Adipose tissue (tissue), 3 donors: ENCODE data around the gene LGR6. TPM values are rescaled to one million over a fixed set of nuclear protein-coding genes. Genes with fewer than 3 reads are reported as not detected.

ENCODE experiments used
- H3K27ac ChIP-seq: one replicate; pipeline ENCODE4 v1.5.1; 2013; ENCODE audit warnings: low read depth, low read length
- WGBS, 3 donors: extraction: QIAGEN DNeasy Blood & Tissue Kit; methylation state at CpG; one replicate each; pipeline ENCODE4 v1.1.7; 2013; 5-methylcytosine and 5-hydroxymethylcytosine counted together
- polyA plus RNA-seq, 3 donors: library from polyadenylated mRNA; stranded (reverse); fragments of 200-250 nt; gene quantifications; one replicate each; pipeline ENCODE4 v1.2.3, GENCODE V29; 2013
- donor health status: healthy with polysubstance abuse.
- donor health status: Bipolar disorder and iron deficiency.
- donor health status: healthy.

The LGR6 gene
- polyA plus RNA-seq, 3 donors = 0.05 to 1.0 (median 0.28) TPM

DNA sequence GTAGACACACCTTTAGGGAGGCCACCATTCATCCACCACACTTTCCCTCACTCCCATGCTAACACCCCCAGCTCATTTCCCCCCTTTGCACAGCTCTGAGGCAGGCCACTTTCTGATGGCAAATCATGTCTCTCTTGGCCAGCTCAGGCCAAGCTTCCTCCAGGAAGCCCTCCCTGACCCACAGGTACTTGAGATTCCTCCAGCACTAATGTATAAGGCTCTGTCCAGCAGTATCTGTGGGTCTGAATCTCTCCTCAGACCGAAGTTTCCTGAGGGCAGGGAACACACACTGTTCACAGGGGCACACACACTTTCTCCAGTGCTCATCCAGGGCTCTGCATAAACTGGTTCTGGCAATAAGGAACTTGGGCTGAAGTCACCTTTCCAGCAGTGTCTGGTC, 19.2 kb downstream of the LGR6 start:
- WGBS, 3 donors = 64 to 86% (median 80%) methylated on average over 1 of the region's 1 CpG
- H3K27ac ChIP-seq = no peak overlapping the region

GRCh38 chr1:202213361-202214088, 19.9 kb downstream of the LGR6 start:
- WGBS, 3 donors = 26 to 37% (median 34%) methylated on average over 8 of the region's 8 CpGs
- no peak overlapping the region for H3K27ac ChIP-seq

DNA sequence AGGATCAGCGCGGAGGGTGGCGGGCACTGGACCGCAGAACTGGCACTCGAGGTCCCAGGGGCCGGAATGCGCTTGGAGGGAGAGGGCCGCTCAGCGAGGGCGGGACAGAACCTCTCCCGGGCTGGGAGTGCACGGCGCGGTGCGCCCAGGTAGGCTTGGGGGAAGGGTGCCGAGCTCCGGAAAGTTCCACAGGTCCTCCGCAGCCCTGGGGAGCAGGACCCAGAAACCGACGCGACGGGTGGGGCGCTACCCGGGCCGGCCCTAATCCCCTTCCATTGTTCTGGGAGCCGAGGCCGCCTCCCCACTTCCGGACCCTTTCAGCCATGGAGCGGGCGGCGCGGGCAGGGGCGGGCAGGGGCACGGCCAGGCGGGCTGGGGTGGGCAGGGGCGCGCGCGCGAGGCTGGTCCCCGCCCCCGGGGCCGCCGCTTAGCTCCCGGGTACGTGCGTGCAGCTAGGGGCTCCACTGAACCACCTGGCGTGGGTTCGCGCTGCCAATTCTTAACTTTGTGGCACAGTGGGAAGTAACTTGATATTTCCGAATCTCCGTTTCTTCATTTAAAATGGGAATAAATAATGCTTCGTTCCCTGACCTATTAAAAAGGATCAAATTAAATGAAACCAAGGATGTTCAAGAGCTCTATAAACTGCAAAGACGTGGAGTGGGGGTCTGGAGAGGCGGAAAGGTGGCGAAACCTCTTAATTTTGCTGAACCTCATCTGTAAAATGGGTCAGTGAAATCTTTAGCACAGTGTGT, 20.7 kb downstream of the LGR6 start:
- no peak overlapping the region for H3K27ac ChIP-seq
- 4 to 6% (median 5%) methylated on average over 48 to 56 of the region's 56 CpGs for WGBS, 3 donors

DNA sequence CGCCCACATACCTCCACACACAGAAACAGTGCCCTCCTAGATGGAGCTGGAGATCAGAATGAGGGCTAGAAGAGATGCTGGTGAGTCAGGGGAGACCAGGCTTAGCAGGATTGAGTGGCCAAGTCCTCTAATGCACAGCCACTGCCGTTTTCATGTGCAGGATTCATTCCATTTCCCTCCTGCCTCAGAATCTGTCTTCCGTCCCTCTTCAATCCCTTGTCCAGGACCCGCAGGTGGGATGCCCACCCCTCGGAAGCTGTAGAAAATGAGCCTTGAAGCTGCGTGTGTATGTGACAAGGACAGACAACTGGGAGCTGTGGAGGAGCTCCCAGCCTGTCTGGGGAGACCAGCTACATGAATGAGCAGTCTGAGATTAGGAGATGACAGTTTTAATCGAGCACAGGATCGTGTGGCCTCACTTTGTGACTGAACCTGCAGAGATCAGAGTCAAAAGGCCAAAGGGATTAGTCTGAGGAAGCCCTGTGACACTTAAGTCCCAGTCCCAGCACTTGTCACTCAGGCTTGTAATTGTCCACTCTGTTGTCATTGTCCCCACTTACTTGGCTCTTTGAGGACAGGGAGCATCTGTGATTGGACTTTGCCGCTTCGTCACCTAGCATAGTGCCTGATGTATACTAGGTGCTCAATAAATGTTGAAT, 22.0 kb downstream of the LGR6 start:
- H3K27ac ChIP-seq = no peak overlapping the region
- WGBS, 3 donors = 65 to 78% (median 74%) methylated on average over 10 of the region's 10 CpGs

DNA sequence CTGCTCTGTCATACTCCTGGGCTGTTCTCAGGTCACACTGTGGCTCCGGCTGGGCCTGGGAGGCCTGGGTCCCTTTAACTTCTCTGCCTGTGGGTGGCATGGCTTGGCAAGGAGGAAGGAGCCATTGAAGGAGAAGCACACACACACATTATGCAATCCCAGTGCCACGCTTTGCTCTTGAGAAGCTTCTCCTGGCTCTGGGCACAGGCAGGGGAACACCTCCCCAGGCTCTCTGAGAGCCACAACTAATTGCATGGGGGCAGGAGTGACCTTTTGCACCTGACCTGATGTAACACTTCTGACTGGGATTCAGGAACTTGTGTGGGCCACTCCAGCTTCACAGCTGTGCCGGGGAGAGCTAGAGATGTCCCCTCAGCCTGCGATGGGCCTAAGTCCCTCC, 23.1 kb downstream of the LGR6 start:
- 56 to 71% (median 58%) methylated on average over 4 of the region's 4 CpGs for WGBS, 3 donors
- no peak overlapping the region for H3K27ac ChIP-seq

DNA sequence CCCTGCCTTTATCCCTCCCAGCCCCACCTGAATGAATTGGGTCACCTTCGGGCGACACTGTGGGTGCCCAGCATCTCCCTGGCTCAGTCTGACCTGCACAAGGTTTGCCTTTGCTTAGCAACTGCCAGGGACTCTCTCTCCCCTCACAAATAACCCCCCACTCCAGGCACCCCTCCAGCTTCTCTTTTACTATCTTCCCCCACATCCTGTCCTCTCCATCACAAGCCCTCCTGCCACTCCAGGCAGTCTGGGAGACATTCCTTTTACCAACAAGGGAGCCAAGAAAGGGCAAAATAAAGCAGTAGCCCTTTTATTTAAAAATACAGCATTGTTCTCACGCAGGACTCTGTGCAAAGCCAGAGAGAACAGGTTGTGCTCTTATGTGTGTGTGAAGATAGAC, 23.9 kb downstream of the LGR6 start:
- WGBS, 3 donors = 66 to 90% (median 73%) methylated on average over 3 of the region's 3 CpGs
- no peak overlapping the region for H3K27ac ChIP-seq

GRCh38 chr1:202217951-202218350, 24.4 kb downstream of the LGR6 start:
- 91 to 96% (median 96%) methylated on average over 1 of the region's 1 CpG for WGBS, 3 donors
- no peak overlapping the region for H3K27ac ChIP-seq

GRCh38 chr1:202220733-202221132, 27.1 kb downstream of the LGR6 start:
- 78 to 87% (median 82%) methylated on average over 2 of the region's 2 CpGs for WGBS, 3 donors
- no peak overlapping the region for H3K27ac ChIP-seq

DNA sequence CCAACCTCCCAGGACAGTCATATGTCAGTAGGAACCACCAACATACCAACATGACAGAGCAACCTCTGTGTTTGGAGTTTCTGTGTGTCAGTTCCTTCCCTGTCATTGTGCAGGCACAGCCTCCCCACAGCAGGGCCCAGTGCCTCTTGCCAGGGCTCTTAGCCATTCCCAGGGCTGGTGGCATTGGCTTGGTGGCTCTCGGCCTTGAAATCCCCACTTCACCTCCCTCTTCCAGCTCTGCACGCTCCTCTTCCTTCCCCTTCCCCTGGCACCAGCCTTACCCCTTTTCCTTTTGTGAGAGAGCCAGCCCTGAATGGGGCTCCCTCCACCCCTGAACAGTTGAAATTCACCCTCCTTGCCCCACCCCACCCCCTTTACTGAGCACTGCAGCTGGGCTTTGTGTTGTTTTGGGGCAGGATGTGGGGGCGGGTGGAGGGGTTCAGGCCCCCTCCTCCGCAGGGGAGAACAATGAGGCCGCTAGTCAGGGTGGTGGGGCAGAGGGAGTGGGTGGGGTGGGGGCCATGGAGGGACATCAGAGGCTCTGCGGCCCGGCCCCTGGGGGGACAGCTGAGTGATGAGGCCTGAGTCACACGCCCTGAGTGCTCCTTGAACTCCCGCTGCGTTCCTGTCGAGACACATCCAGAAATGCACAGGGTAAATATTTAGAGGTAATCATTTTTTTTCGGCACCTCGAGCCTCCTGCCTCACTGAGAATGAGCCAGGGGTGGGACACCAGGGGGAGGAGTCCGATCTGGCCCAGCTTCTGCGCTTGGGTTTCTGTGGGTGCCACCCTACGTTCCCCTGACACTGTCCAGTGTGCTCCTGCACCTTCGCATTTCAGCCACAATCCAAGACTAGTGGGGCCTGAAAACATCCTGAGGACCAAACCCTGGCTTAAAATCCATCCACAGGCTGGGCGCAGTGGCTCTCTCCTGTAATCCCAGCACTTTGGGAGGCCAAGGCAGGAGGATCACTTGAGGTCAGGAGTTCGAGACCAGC, 28.6 kb downstream of the LGR6 start:
- 49 to 59% (median 54%) methylated on average over 19 of the region's 19 CpGs for WGBS, 3 donors
- no peak overlapping the region for H3K27ac ChIP-seq

- no peak overlapping the region for H3K27ac ChIP-seq
- WGBS, 3 donors = 74 to 87% (median 76%) methylated on average over 7 of the region's 7 CpGs
Measured at GRCh38 chr1:202223121-202223860, 29.7 kb downstream of the LGR6 start.

GRCh38 chr1:202224453-202224852, 30.9 kb downstream of the LGR6 start:
- WGBS, 3 donors = 75 to 86% (median 86%) methylated on average over 8 of the region's 8 CpGs

DNA sequence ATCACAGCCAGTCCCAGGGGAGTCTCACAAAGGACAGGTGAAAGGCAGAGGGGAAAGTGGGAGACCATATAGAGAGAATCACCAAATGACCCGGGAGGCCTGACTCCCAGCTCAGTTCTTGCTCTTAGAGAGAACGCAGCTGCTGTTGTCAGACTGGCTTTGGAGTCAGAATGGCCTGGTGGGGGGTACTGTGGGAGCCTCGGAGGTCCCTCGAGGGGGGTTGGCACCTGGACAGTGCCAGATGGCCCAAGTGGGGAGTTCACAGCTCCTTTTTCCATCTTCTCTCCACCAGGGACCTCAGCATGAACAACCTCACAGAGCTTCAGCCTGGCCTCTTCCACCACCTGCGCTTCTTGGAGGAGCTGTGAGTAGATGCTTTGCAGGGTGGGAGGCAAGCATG, 31.5 kb downstream of the LGR6 start:
- WGBS, 3 donors = 59 to 81% (median 74%) methylated on average over 5 of the region's 5 CpGs
- no peak overlapping the region for H3K27ac ChIP-seq

More at GRCh38 chr1:202224453-202224852, 30.9 kb downstream of the LGR6 start:
- H3K27ac ChIP-seq = no peak overlapping the region

DNA sequence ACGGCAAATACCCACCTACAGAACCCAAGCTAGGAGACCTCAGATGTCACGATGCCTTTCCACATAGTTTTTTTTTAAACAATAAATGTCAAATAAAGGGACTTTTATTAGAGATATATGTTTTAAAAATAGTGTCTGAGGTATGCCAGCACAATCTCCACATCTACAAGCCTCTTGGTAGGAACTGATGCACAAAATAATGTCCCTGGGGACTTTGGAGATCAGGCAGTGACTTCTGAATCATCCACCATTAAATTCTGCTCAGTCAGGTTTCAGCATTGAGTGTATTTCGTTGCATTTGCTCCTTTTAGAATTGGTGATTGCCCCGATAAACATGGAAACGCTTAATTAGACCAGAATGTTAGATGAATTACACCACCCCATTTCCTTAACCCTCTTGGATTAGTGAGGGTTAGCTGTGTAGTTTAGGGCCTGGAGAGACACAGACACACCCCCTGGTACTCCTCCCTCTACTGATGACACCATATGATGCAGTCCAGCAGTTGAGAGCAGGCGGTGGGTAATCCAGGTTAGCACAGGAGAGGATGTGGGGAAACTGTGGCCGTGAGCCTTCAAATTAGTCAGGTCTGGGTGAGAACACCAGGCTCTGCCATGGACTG, 33.6 kb downstream of the LGR6 start:
- no peak overlapping the region for H3K27ac ChIP-seq
- WGBS, 3 donors = 80 to 88% (median 83%) methylated on average over 7 of the region's 7 CpGs

DNA sequence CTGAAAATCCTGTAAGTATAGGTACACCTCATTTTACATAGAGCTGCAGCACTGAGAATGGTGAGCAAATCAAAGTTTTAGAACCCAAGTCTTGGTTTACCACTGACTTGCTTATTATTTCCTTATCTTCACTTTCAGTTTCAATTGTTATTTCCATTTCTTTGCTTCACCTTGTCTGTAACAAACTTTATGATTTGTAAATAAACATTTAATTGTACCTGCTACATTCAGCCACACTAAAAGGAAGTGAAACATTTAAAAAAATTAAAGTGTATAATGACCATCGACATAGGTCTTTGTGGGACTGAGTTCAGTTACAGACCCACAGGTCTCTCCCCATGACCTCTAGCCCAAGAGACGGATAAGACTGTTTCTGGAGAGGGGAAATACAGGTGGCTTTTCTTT, 34.4 kb downstream of the LGR6 start:
- H3K27ac ChIP-seq = no peak overlapping the region
- WGBS, 3 donors = 73 to 81% (median 76%) methylated on average over 2 of the region's 2 CpGs

DNA sequence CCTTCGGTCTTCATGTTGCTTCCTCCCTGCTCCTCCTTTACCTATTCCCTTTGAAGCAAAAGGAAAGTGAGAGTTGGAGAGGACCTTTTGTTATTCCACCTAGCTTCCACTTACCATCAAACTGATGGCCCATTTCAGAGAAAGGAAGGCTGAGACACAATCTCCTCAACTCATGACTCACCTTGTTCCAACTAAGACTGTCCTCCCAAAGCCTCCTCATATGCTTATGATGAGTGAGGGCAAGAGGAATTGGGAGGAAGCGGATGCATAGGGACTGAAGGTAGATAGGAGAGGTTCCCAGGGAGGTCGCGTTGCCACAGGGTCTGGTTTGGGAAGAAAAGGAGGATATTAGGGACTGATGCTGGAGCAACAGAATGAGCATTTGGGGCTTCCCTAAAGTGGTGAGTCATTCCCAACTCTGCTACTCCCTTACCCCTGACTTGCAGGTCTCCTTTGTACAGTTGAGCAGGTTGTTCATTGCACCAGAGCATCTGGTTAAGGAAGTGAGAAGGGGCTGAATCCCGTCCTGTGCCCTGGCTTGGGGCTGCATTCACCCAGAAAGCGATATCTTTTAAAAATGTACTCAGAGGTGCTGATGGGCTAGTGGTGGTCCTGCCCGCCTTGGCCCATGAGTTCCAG, 35.0 kb downstream of the LGR6 start:
- H3K27ac ChIP-seq = no peak overlapping the region
- 89 to 90% (median 89%) methylated on average over 7 of the region's 7 CpGs for WGBS, 3 donors

GRCh38 chr1:202229376-202229775, 35.8 kb downstream of the LGR6 start:
- WGBS, 3 donors = 72 to 78% (median 75%) methylated on average over 5 of the region's 5 CpGs
- no peak overlapping the region for H3K27ac ChIP-seq
